SK-N-SH treated with all-trans-retinoic acid at 6 μM for 48 hours (cell line): ENCODE measurements around the gene CSNK2B.

Experiments used
- ATAC-seq: fragments of 200-7000 bp; cut with Tn5 transposase; 3 replicates; pipeline ENCODE4 v1.9.1; 2020; ENCODE audit warnings: mild to moderate bottlenecking, moderate library complexity
- ARNTL ChIP-seq: fragments of 450-650 bp; formaldehyde crosslinking; IDR thresholded peaks from 2 replicates; pipeline ENCODE4 v1.5.0; 2020; ENCODE audit warnings: low read depth, mild to moderate bottlenecking, moderate library complexity, borderline replicate concordance
- BACH2 ChIP-seq: fragments of 250-450 bp; sonication (Bioruptor Pico); IDR thresholded peaks from 2 replicates; pipeline ENCODE4 v1.9.0; 2021; ENCODE audit warnings: mild to moderate bottlenecking, borderline replicate concordance
- CREB5 ChIP-seq: fragments of 250-450 bp; sonication (Bioruptor Pico); IDR thresholded peaks from 2 replicates; pipeline ENCODE4 v1.5.1; 2020; ENCODE audit warnings: low read depth, mild to moderate bottlenecking, moderate library complexity
- CSDC2 ChIP-seq: fragments of 250-450 bp; sonication (Bioruptor Pico); IDR thresholded peaks from 2 replicates; pipeline ENCODE4 v1.5.0; 2020; ENCODE audit warnings: mild to moderate bottlenecking, moderate library complexity
- CSRNP3 ChIP-seq: fragments of 250-450 bp; sonication (Bioruptor Pico); IDR thresholded peaks from 2 replicates; pipeline ENCODE4 v1.5.1; 2021; ENCODE audit warnings: mild to moderate bottlenecking, moderate library complexity
- ESRRG ChIP-seq: fragments of 250-450 bp; sonication (Bioruptor Pico); IDR thresholded peaks from 2 replicates; pipeline ENCODE4 v1.6.1; 2021; ENCODE audit warnings: mild to moderate bottlenecking
- GLIS3 ChIP-seq: fragments of 250-450 bp; sonication (Bioruptor Pico); IDR thresholded peaks from 2 replicates; pipeline ENCODE4 v1.5.0; 2020; ENCODE audit warnings: mild to moderate bottlenecking, moderate library complexity
- ISL1 ChIP-seq: fragments of 250-450 bp; sonication (Bioruptor Pico); IDR thresholded peaks from 2 replicates; pipeline ENCODE4 v2.1.2; 2022; ENCODE audit warnings: mild to moderate bottlenecking, moderate library complexity
- PATZ1 ChIP-seq: fragments of 250-450 bp; sonication (Bioruptor Pico); IDR thresholded peaks from 2 replicates; pipeline ENCODE4 v1.8.0; 2020; ENCODE audit warnings: mild to moderate bottlenecking, moderate library complexity, borderline replicate concordance
- POU6F1 ChIP-seq: fragments of 250-450 bp; sonication (Bioruptor Pico); IDR thresholded peaks from 2 replicates; pipeline ENCODE4 v1.8.0; 2021; ENCODE audit warnings: low read depth, mild to moderate bottlenecking, moderate library complexity, borderline replicate concordance
- PPARA ChIP-seq: fragments of 250-450 bp; sonication (Bioruptor Pico); IDR thresholded peaks from 2 replicates; pipeline ENCODE4 v1.5.0; 2020; ENCODE audit warnings: mild to moderate bottlenecking, borderline replicate concordance
- RARB ChIP-seq: fragments of 250-450 bp; sonication (Bioruptor Pico); IDR thresholded peaks from 2 replicates; pipeline ENCODE4 v1.8.0; 2021; ENCODE audit warnings: mild to moderate bottlenecking, moderate library complexity
- SNAI2 ChIP-seq: fragments of 250-450 bp; sonication (Bioruptor Pico); IDR thresholded peaks from 2 replicates; pipeline ENCODE4 v1.5.0; 2020; ENCODE audit warnings: mild to moderate bottlenecking, moderate library complexity
- TCF4 ChIP-seq: fragments of 250-450 bp; sonication (Bioruptor Pico); IDR thresholded peaks from 2 replicates; pipeline ENCODE4 v1.8.0; 2021; ENCODE audit warnings: mild to moderate bottlenecking, moderate library complexity, borderline replicate concordance
- TOX ChIP-seq: fragments of 250-450 bp; sonication (Bioruptor Pico); IDR thresholded peaks from 2 replicates; pipeline ENCODE4 v1.8.0; 2021; ENCODE audit warnings: mild to moderate bottlenecking, moderate library complexity, borderline replicate concordance
- TSHZ2 ChIP-seq: fragments of 250-450 bp; sonication (Bioruptor Pico); IDR thresholded peaks from 2 replicates; pipeline ENCODE4 v1.5.0; 2020; ENCODE audit warnings: mild to moderate bottlenecking, moderate library complexity
- ZC3H10 ChIP-seq: fragments of 250-450 bp; sonication (Bioruptor Pico); IDR thresholded peaks from 2 replicates; pipeline ENCODE4 v1.5.1; 2021; ENCODE audit warnings: mild to moderate bottlenecking, moderate library complexity
- ZFP3 ChIP-seq: fragments of 250-450 bp; sonication (Bioruptor Pico); IDR thresholded peaks from 2 replicates; pipeline ENCODE4 v1.5.0; 2020; ENCODE audit warnings: mild to moderate bottlenecking, moderate library complexity
- ZNF70 ChIP-seq: fragments of 450-650 bp; formaldehyde crosslinking; IDR thresholded peaks from 2 replicates; pipeline ENCODE4 v1.5.0; 2020; ENCODE audit warnings: mild to moderate bottlenecking, moderate library complexity
- ZNF8 ChIP-seq: fragments of 450-650 bp; formaldehyde crosslinking; IDR thresholded peaks from 2 replicates; pipeline ENCODE4 v1.5.0; 2020; ENCODE audit warnings: mild to moderate bottlenecking, moderate library complexity

Gene CSNK2B

GRCh38 chr6:31666337-31666965, 571 bp downstream of the CSNK2B start:
- TF ChIP-seq TSHZ2 (CRISPR knock-in tag), result no peak
- TF ChIP-seq POU6F1, result no peak
- no peak for TF ChIP-seq RARB (CRISPR knock-in tag)
- TF ChIP-seq ISL1 (CRISPR knock-in tag), result no peak
- TF ChIP-seq CSRNP3 (CRISPR knock-in tag), result no peak
- TF ChIP-seq TCF4 (CRISPR knock-in tag), result no peak
- no peak for TF ChIP-seq ESRRG (CRISPR knock-in tag)
- ATAC-seq, result no peak

- TF ChIP-seq BACH2 (CRISPR knock-in tag), result no peak
- no peak for TF ChIP-seq ZFP3
- no peak for TF ChIP-seq TSHZ2 (CRISPR knock-in tag)
- TF ChIP-seq CREB5, result no peak
- no peak for TF ChIP-seq CSRNP3 (CRISPR knock-in tag)
- TF ChIP-seq POU6F1, result no peak
- TF ChIP-seq RARB (CRISPR knock-in tag), result no peak
- no peak for TF ChIP-seq PATZ1 (CRISPR knock-in tag)
- TF ChIP-seq ESRRG (CRISPR knock-in tag), result no peak
- no peak for TF ChIP-seq ZNF8 (CRISPR knock-in tag)
- TF ChIP-seq CSDC2 (CRISPR knock-in tag), result no peak
- TF ChIP-seq SNAI2 (CRISPR knock-in tag), result no peak
- TF ChIP-seq ZC3H10 (CRISPR knock-in tag), result no peak
- no peak for TF ChIP-seq TOX (CRISPR knock-in tag)
- no peak for TF ChIP-seq GLIS3 (CRISPR knock-in tag)
- no peak for TF ChIP-seq PPARA (CRISPR knock-in tag)
- TF ChIP-seq ARNTL (CRISPR knock-in tag), result no peak
- no peak for TF ChIP-seq ZNF70 (CRISPR knock-in tag)
- ATAC-seq, result no peak
These were observed 3.8 kb downstream of the CSNK2B start, which contains the start of gene LY6G5B for GRCh38 chr6:31669676-31670075. Gene LY6G5B, plus strand, starts transcription at chr6:31669976. Its CDS starts 975 bp downstream, at chr6:31670951.
